Measurements from ENCODE around the gene DNAH10. TPM values are rescaled to one million over a fixed set of nuclear protein-coding genes. Genes with fewer than 3 reads are reported as not detected.

DNAH10 gene
- total RNA-seq, 1 donor = 0.43 TPM

- no peak for DNase-seq (ENCODE audit: low read depth)
- no peak for TF ChIP-seq CTCF (IDR thresholded peaks at IDR 0.05; ENCODE audit: insufficient read depth, low read depth, low read length)
- H3K4me3 ChIP-seq (ENCODE audit: low read depth, low read length) = no peak overlapping the region
These were observed 82.0 kb downstream of the DNAH10 start for GRCh38 chr12:123843912-123844748.

GRCh38 chr12:123845881-123846280 is 83.8 kb downstream of the DNAH10 start:
- H3K4me3 ChIP-seq (ENCODE audit: low read depth, low read length) = no peak overlapping the region
- no peak for DNase-seq (ENCODE audit: low read depth)
- no peak for TF ChIP-seq CTCF (IDR thresholded peaks at IDR 0.05; ENCODE audit: insufficient read depth, low read depth, low read length)

DNA sequence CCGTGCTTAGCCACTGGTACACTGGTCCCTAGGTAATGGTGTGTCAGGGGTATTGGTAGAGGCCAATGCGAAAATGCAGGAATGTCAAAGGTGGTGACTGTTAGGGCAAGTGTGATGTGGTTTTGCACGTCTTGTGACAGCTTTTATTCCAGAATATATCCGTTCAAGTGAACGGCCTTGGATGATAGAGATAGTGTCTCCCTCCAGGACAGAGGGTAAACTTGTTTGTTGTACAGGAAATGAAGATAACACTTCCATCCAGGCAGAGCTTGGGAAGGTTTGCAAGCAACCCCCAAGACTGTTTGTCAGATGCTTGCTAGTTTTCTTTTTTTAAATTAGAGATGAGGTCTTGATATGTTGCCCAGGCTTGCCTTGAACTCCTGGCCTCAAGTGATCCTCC is 84.2 kb downstream of the DNAH10 start:
- no peak overlapping the region for H3K4me3 ChIP-seq (ENCODE audit: low read depth, low read length)
- no peak for DNase-seq (ENCODE audit: low read depth)
- TF ChIP-seq CTCF (IDR thresholded peaks at IDR 0.05; ENCODE audit: insufficient read depth, low read depth, low read length) = no peak

- no peak for DNase-seq (ENCODE audit: low read depth)
- no peak overlapping the region for H3K4me3 ChIP-seq (ENCODE audit: low read depth, low read length)
- no peak for TF ChIP-seq CTCF (IDR thresholded peaks at IDR 0.05; ENCODE audit: insufficient read depth, low read depth, low read length)
These were observed 84.9 kb downstream of the DNAH10 start for GRCh38 chr12:123847019-123847418.

GRCh38 chr12:123847876-123848275 is 85.8 kb downstream of the DNAH10 start:
- H3K4me3 ChIP-seq (ENCODE audit: low read depth, low read length) = no peak overlapping the region
- DNase-seq (ENCODE audit: low read depth) = no peak
- TF ChIP-seq CTCF (IDR thresholded peaks at IDR 0.05; ENCODE audit: insufficient read depth, low read depth, low read length) = no peak

- TF ChIP-seq CTCF (IDR thresholded peaks at IDR 0.05; ENCODE audit: insufficient read depth, low read depth, low read length) = no peak
- no peak for DNase-seq (ENCODE audit: low read depth)
- H3K4me3 ChIP-seq (ENCODE audit: low read depth, low read length) = no peak overlapping the region
These were observed 87.4 kb downstream of the DNAH10 start for GRCh38 chr12:123849517-123849916.
